Lower lobe of right lung (tissue), 2 donors: ENCODE measurements around the gene DEXI. TPM values are rescaled to one million over a fixed set of nuclear protein-coding genes. Genes with fewer than 3 reads are reported as not detected.
"Not testable (repeated sequence)": the region's sequence is repeated elsewhere in the genome, so short reads cannot be mapped to it uniquely, and the experiment has no call there.

Experiments used
- ATAC-seq, 2 donors: fragments of 200-7000 bp; cut with Tn5 transposase; one replicate each; pipeline ENCODE4 v1.9.1; 2020 to 2022; ENCODE audit warnings: mild to moderate bottlenecking in 2 of 2, moderate library complexity in 2 of 2
- DNase-seq: peaks from one replicate; pipeline ENCODE4 v3.0.0-alpha.2; 2020
- H3K27ac ChIP-seq: fragments of 200-600 bp; one replicate; pipeline ENCODE4 v1.8.0; 2022
- H3K27me3 ChIP-seq: fragments of 200-600 bp; one replicate; pipeline ENCODE4 v1.8.0; 2022; ENCODE audit warnings: low read depth
- H3K36me3 ChIP-seq: fragments of 200-600 bp; one replicate; pipeline ENCODE4 v1.8.0; 2022; ENCODE audit warnings: mild to moderate bottlenecking
- H3K4me1 ChIP-seq: fragments of 200-600 bp; one replicate; pipeline ENCODE4 v1.8.0; 2022
- H3K4me3 ChIP-seq: fragments of 200-600 bp; one replicate; pipeline ENCODE4 v1.8.0; 2022; ENCODE audit warnings: mild to moderate bottlenecking
- H3K9me3 ChIP-seq: fragments of 200-600 bp; one replicate; pipeline ENCODE4 v1.8.0; 2022
- intact Hi-C: fragments of 100-400 bp; cut with DNase I; formaldehyde crosslinking; loops from one replicate; pipeline ENCODE4 v1.11.0; 2022
- total RNA-seq: library from RNA; stranded (reverse); fragmentation: NEBNext Ultra II Directional; extraction: Animal tissue kit (Norgen Biotek cat#: 25700); gene quantifications from one replicate; pipeline ENCODE4 v1.2.1, GENCODE V29; 2021
- TF ChIP-seq, protein P1 (sequence below): fragments of 200-600 bp; IDR thresholded peaks from one replicate; pipeline ENCODE4 v1.8.0; 2022; ENCODE audit warnings: antibody characterized with exemption, mild to moderate bottlenecking
- donor health status: DM: no; HTN: yes; CAD: no; lungs with severe emphysema.

The DEXI gene
- total RNA-seq, 1 donor from 2014 or later = 29.9 TPM

DNA sequence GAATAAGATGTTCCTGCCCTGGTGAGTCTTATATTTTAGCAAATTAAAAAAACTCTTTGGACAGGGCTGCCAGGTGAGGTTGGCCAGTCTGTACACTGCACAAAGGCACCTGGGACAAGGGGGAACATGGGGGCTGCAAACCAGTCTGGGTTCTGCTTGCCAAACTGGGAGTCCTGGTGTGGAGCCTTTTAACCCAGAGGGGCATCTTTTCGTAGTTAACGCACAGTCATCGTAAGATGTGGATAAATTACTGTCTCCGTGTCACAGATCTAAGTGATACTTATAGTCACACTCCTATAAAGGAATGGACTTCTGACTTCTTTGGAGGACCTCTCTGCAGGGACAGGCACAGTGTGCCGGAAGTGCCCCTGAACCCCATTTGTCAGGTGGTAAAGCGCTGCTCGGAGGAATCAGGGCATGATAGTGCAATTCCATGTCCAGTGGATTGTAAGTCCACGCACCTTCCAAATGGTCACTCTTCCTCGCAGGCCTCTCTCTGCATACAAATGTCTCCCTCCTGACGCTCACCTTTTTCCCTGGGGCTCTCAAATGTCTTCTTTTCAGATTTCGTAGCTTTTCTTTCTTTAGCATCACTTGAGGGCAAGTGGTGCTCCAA lies 14.7 kb downstream of the DEXI start:
- peaks cover 25% of the 10 kb centered on the region for H3K4me1 ChIP-seq
- TF ChIP-seq, protein P1, sequence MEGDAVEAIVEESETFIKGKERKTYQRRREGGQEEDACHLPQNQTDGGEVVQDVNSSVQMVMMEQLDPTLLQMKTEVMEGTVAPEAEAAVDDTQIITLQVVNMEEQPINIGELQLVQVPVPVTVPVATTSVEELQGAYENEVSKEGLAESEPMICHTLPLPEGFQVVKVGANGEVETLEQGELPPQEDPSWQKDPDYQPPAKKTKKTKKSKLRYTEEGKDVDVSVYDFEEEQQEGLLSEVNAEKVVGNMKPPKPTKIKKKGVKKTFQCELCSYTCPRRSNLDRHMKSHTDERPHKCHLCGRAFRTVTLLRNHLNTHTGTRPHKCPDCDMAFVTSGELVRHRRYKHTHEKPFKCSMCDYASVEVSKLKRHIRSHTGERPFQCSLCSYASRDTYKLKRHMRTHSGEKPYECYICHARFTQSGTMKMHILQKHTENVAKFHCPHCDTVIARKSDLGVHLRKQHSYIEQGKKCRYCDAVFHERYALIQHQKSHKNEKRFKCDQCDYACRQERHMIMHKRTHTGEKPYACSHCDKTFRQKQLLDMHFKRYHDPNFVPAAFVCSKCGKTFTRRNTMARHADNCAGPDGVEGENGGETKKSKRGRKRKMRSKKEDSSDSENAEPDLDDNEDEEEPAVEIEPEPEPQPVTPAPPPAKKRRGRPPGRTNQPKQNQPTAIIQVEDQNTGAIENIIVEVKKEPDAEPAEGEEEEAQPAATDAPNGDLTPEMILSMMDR = no peak
- H3K27me3 ChIP-seq = no peaks in the 10 kb centered on the region
- intact Hi-C loops = no loop called here
- H3K27ac ChIP-seq = no peak overlapping the region
- DNase-seq (no peak), ATAC-seq (no peak)
- no peak overlapping the region for H3K4me3 ChIP-seq
- H3K9me3 ChIP-seq = no peaks in the 10 kb centered on the region
- H3K36me3 ChIP-seq = peaks cover 72% of the 10 kb centered on the region

DNA sequence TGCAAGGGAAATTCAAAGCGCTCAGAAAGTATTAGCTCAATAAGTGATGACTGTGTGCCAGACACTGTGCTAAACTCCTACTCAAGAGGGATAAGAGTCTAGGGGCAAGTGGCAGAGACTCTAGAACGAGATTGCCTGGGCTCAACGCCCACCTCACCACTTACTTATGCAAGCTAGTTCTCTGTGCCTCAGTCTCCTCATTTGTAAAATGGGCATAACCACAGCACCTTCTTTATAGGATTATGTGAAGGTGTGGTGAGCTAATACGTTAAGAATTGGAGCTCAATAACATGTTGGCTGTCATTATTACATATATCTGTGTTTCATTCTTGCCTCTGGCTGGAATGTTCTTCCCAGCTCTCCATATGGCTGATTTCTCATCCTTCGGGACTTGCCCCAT lies 15.4 kb downstream of the DEXI start:
- DNase-seq = no peak
- TF ChIP-seq, protein P1 = no peak
- Histone ChIP-seq H3K9me3 (no peaks in the 10 kb centered on the region), H3K4me1 (peaks cover 33% of the 10 kb centered on the region), H3K27ac (no peak overlapping the region), H3K27me3 (no peaks in the 10 kb centered on the region), H3K36me3 (peaks cover 77% of the 10 kb centered on the region), H3K4me3 (no peak overlapping the region)
- no peak for ATAC-seq
- intact Hi-C loops = no loop called here

GRCh38 chr16:10926094-10926493 lies 16.2 kb downstream of the DEXI start:
- no peak overlapping the region for H3K4me3 ChIP-seq
- intact Hi-C loops = no loop called here
- TF ChIP-seq, protein P1 = no peak

GRCh38 chr16:10925285-10925684 lies 17.0 kb downstream of the DEXI start:
- Histone ChIP-seq H3K4me1 (peaks cover 38% of the 10 kb centered on the region), H3K36me3 (peaks cover 71% of the 10 kb centered on the region)
- H3K9me3 ChIP-seq, intact Hi-C loops, H3K4me3 ChIP-seq, H3K27me3 ChIP-seq, DNase-seq, H3K27ac ChIP-seq, ATAC-seq: not testable (repeated sequence)

More at GRCh38 chr16:10926094-10926493, 16.2 kb downstream of the DEXI start:
- no peak overlapping the region for H3K27ac ChIP-seq
- H3K27me3 ChIP-seq = no peaks in the 10 kb centered on the region
- H3K9me3 ChIP-seq = no peaks in the 10 kb centered on the region
- ATAC-seq = no peak
- peaks cover 40% of the 10 kb centered on the region for H3K4me1 ChIP-seq
- no peak for DNase-seq
- peaks cover 71% of the 10 kb centered on the region for H3K36me3 ChIP-seq

- Histone ChIP-seq H3K4me3 (no peak overlapping the region), H3K36me3 (peaks cover 77% of the 10 kb centered on the region), H3K9me3 (no peaks in the 10 kb centered on the region), H3K4me1 (peaks cover 34% of the 10 kb centered on the region), H3K27me3 (no peaks in the 10 kb centered on the region), H3K27ac (no peak overlapping the region)
- DNase-seq = no peak
- TF ChIP-seq, protein P1 = no peak
- intact Hi-C loops = no loop called here
- no peak for ATAC-seq
These were observed 18.5 kb downstream of the DEXI start for GRCh38 chr16:10923650-10924214.

GRCh38 chr16:10923146-10923649 lies 19.1 kb downstream of the DEXI start:
- Histone ChIP-seq H3K27ac (no peak overlapping the region), H3K4me3 (no peak overlapping the region), H3K4me1 (peaks cover 38% of the 10 kb centered on the region), H3K9me3 (no peaks in the 10 kb centered on the region), H3K36me3 (peaks cover 74% of the 10 kb centered on the region), H3K27me3 (no peaks in the 10 kb centered on the region)
- DNase-seq (no peak), ATAC-seq (no peak)
- intact Hi-C loops = no loop called here
- TF ChIP-seq, protein P1 = no peak
